Keratinocyte (primary cell): ENCODE data around the gene HCK. TPM values are rescaled to one million over a fixed set of nuclear protein-coding genes. Genes with fewer than 3 reads are reported as not detected.
A peak's percentile ranks its signal among the peaks of the same experiment; 100 is the strongest.

Experiments
- DNase-seq: peaks from one replicate; pipeline ENCODE4 v3.0.0-alpha.2; 2011; ENCODE audit warnings: low read depth, missing footprints, low spot score
- FAIRE-seq: peaks from 2 replicates; lab custom pipeline; 2011; peaks lifted over from hg19 to GRCh38; lab: Jason Lieb, UNC
- H2AFZ ChIP-seq: 2 replicates; pipeline ENCODE4 v1.6.0; 2012; ENCODE audit warnings: low read length, control low read depth, inconsistent platforms; ENCODE audit not compliant: control insufficient read depth
- H3K27ac ChIP-seq: 2 replicates; pipeline ENCODE4 v1.5.1; 2011; ENCODE audit warnings: low read length; ENCODE audit not compliant: control insufficient read depth, insufficient read depth
- H3K27me3 ChIP-seq: 3 replicates; pipeline ENCODE4 v1.6.0; 2011; ENCODE audit warnings: low read length; ENCODE audit not compliant: control insufficient read depth, insufficient read depth; ENCODE audit errors: extremely low read depth
- H3K36me3 ChIP-seq, 2 experiments: 2 replicates in 1 of 2; 3 replicates in 1 of 2; pipeline ENCODE4 v1.5.1; 2011; ENCODE audit warnings: low read length in 2 of 2, mild to moderate bottlenecking in 1 of 2; ENCODE audit not compliant: control insufficient read depth in 2 of 2, insufficient read depth in 2 of 2; ENCODE audit errors: extremely low read depth in 1 of 2
- H3K4me1 ChIP-seq: 3 replicates; pipeline ENCODE4 v1.5.1; 2011; ENCODE audit warnings: low read length; ENCODE audit not compliant: control insufficient read depth, insufficient read depth; ENCODE audit errors: extremely low read depth
- H3K4me2 ChIP-seq: 3 replicates; pipeline ENCODE4 v1.6.0; 2011; ENCODE audit warnings: low read depth, low read length; ENCODE audit not compliant: control insufficient read depth, insufficient read depth; ENCODE audit errors: extremely low read depth
- H3K4me3 ChIP-seq, 3 experiments: fragments of 200-600 bp in 1 of 3; sonication (generic) in 1 of 3; 2 replicates in 2 of 3; 3 replicates in 1 of 3; pipeline ENCODE4 v1.5.1; 2011 to 2016; ENCODE audit warnings: low read length in 3 of 3, mild to moderate bottlenecking in 3 of 3, control low read depth in 2 of 3, inconsistent platforms in 1 of 3, low read depth in 1 of 3, mixed read lengths in 1 of 3, mixed run types in 1 of 3, moderate library complexity in 1 of 3; ENCODE audit not compliant: control insufficient read depth in 2 of 3, insufficient read depth in 2 of 3; ENCODE audit errors: extremely low read depth in 1 of 3
- H3K79me2 ChIP-seq: 2 replicates; pipeline ENCODE4 v1.6.0; 2012; ENCODE audit warnings: low read length; ENCODE audit not compliant: control insufficient read depth, insufficient read depth
- H3K9ac ChIP-seq: 3 replicates; pipeline ENCODE4 v1.6.0; 2011; ENCODE audit warnings: low read length; ENCODE audit not compliant: control insufficient read depth, insufficient read depth; ENCODE audit errors: extremely low read depth
- H3K9me1 ChIP-seq: 3 replicates; pipeline ENCODE4 v1.6.0; 2011; ENCODE audit warnings: low read length; ENCODE audit not compliant: control insufficient read depth, insufficient read depth; ENCODE audit errors: extremely low read depth
- H3K9me3 ChIP-seq: 2 replicates; pipeline ENCODE4 v1.5.1; 2012; ENCODE audit warnings: low read depth, low read length; ENCODE audit not compliant: control insufficient read depth
- H4K20me1 ChIP-seq: 3 replicates; pipeline ENCODE4 v1.6.0; 2011; ENCODE audit warnings: low read length; ENCODE audit not compliant: control insufficient read depth, insufficient read depth; ENCODE audit errors: extremely low read depth
- EZH2 ChIP-seq: IDR thresholded peaks from one replicate; pipeline ENCODE4 v1.6.1; 2012; ENCODE audit warnings: inconsistent platforms, mild to moderate bottlenecking, low read length, moderate library complexity
- dilution Hi-C: fragments of 300-500 bp; cut with MboI; formaldehyde crosslinking; loops from one replicate; pipeline ENCODE4 v1.7.0; 2020; ENCODE audit warnings: low sequenced_read_pairs; ENCODE audit not compliant: extremely low pct_ligation_motif_present
- polyA plus RNA-seq, 5 experiments: library from polyadenylated mRNA; depleted of rRNA in 3 of 5; stranded (reverse) in 3 of 5; stranded (forward) in 1 of 5; unstranded in 1 of 5; fragments of >200 nt; gene quantifications; 1 replicate in 1 of 5; 2 replicates in 3 of 5; 3 replicates in 1 of 5; pipeline versions ENCODE4 v1.2.1 to v1.2.3, GENCODE V29; 2011 to 2012; ENCODE audit warnings: missing spikeins in 2 of 5, low read depth in 1 of 5, low replicate concordance in 1 of 5
- TF ChIP-seq, protein P1 (sequence below), 3 experiments: IDR thresholded peaks in 1 of 3; conservative IDR thresholded peaks in 1 of 3; optimal IDR thresholded peaks in 1 of 3; 2 replicates in 2 of 3; 3 replicates in 1 of 3; pipeline versions ENCODE3 to v1.5.1; 2011; ENCODE audit warnings: low read length in 3 of 3, mild to moderate bottlenecking in 3 of 3, moderate library complexity in 2 of 3, control low read depth in 1 of 3, inconsistent platforms in 1 of 3; ENCODE audit not compliant: insufficient read depth in 2 of 3; ENCODE audit errors: extremely low read depth in 1 of 3

HCK gene
- polyA plus RNA-seq, 1 donor (not counting 4 experiments of a cell fraction or from before 2014, with no cell fraction given), result not detected

GRCh38 chr20:32091888-32092346, 39.9 kb downstream of the HCK start:
- dilution Hi-C loops, result no loop called here

GRCh38 chr20:32098786-32099185, 46.7 kb downstream of the HCK start:
- Histone ChIP-seq H3K4me3 (no peak overlapping the region), H2AFZ (no peak overlapping the region), H3K27ac (no peak overlapping the region), H3K27me3 (peaks cover 12% of the 10 kb centered on the region), H3K9me3 (no peaks in the 10 kb centered on the region), H3K36me3 (no peaks in the 10 kb centered on the region), H4K20me1 (no peaks in the 10 kb centered on the region), H3K9me1 (no peaks in the 10 kb centered on the region), H3K4me2 (no peak overlapping the region), H3K79me2 (no peaks in the 10 kb centered on the region), H3K4me1 (no peaks in the 10 kb centered on the region), H3K9ac (no peak overlapping the region)
- TF ChIP-seq, protein P1, sequence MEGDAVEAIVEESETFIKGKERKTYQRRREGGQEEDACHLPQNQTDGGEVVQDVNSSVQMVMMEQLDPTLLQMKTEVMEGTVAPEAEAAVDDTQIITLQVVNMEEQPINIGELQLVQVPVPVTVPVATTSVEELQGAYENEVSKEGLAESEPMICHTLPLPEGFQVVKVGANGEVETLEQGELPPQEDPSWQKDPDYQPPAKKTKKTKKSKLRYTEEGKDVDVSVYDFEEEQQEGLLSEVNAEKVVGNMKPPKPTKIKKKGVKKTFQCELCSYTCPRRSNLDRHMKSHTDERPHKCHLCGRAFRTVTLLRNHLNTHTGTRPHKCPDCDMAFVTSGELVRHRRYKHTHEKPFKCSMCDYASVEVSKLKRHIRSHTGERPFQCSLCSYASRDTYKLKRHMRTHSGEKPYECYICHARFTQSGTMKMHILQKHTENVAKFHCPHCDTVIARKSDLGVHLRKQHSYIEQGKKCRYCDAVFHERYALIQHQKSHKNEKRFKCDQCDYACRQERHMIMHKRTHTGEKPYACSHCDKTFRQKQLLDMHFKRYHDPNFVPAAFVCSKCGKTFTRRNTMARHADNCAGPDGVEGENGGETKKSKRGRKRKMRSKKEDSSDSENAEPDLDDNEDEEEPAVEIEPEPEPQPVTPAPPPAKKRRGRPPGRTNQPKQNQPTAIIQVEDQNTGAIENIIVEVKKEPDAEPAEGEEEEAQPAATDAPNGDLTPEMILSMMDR (optimal IDR thresholded peaks at IDR 0.05 in 1 of 3, IDR thresholded peaks at IDR 0.05 in 1 of 3, conservative IDR thresholded peaks at IDR 0.05 in 1 of 3; ENCODE audit: extremely low read depth in 1 of 3, insufficient read depth in 2 of 3, low read length in 3 of 3), result no peak
- no peak for TF ChIP-seq EZH2
- DNase-seq (no peak), FAIRE-seq (no peak)
- dilution Hi-C loops, result no loop called here

More at GRCh38 chr20:32091888-32092346, 39.9 kb downstream of the HCK start:
- no peaks in the 10 kb centered on the region for H3K79me2 ChIP-seq
- H3K9me1 ChIP-seq, result no peaks in the 10 kb centered on the region
- H3K36me3 ChIP-seq, result no peaks in the 10 kb centered on the region
- FAIRE-seq, result no peak
- no peaks in the 10 kb centered on the region for H4K20me1 ChIP-seq
- no peak overlapping the region for H3K9ac ChIP-seq
- H3K9me3 ChIP-seq, result no peaks in the 10 kb centered on the region
- no peak overlapping the region for H3K27ac ChIP-seq
- TF ChIP-seq, protein P1 (optimal IDR thresholded peaks at IDR 0.05 in 1 of 3, IDR thresholded peaks at IDR 0.05 in 1 of 3, conservative IDR thresholded peaks at IDR 0.05 in 1 of 3; ENCODE audit: extremely low read depth in 1 of 3, insufficient read depth in 2 of 3, low read length in 3 of 3), result peak; percentile 81 to 96 (median 91)
- TF ChIP-seq EZH2, result no peak
- H3K4me2 ChIP-seq, result no peak overlapping the region
- H3K4me3 ChIP-seq, result no peak overlapping the region
- DNase-seq, result peak; percentile 11
- H3K4me1 ChIP-seq, result no peaks in the 10 kb centered on the region
- H3K27me3 ChIP-seq, result peaks cover 6% of the 10 kb centered on the region
- no peak overlapping the region for H2AFZ ChIP-seq
